GM19043 (cell line): ENCODE data around the gene MYO1E.

Experiments
- ATAC-seq: cut with Tn5 transposase; IDR thresholded peaks from one replicate; pipeline ENCODE4 v1.9.1; 2021; ENCODE audit warnings: low read depth; ENCODE audit not compliant: unreplicated experiment

MYO1E gene

GRCh38 chr15:59205839-59206622 is 166.6 kb downstream of the MYO1E start:
- ATAC-seq: no peak

GRCh38 chr15:59203657-59204056 is 169.0 kb downstream of the MYO1E start:
- no peak for ATAC-seq

GRCh38 chr15:59203008-59203407 is 169.7 kb downstream of the MYO1E start:
- no peak for ATAC-seq

- ATAC-seq: no peak
Measured at GRCh38 chr15:59200560-59200959, 172.1 kb downstream of the MYO1E start.

- no peak for ATAC-seq
Measured at GRCh38 chr15:59199626-59200465, 172.8 kb downstream of the MYO1E start.

- no peak for ATAC-seq
Measured at GRCh38 chr15:59197454-59197853, 175.2 kb downstream of the MYO1E start.

GRCh38 chr15:59196416-59196815 is 176.3 kb downstream of the MYO1E start:
- no peak for ATAC-seq

GRCh38 chr15:59194639-59195325 is 177.9 kb downstream of the MYO1E start:
- ATAC-seq: no peak

- no peak for ATAC-seq
Measured at GRCh38 chr15:59191855-59192237, 180.8 kb downstream of the MYO1E start.

- ATAC-seq: no peak
Measured at GRCh38 chr15:59190291-59190690, 182.4 kb downstream of the MYO1E start.

GRCh38 chr15:59189241-59189640 is 183.4 kb downstream of the MYO1E start:
- no peak for ATAC-seq

- no peak for ATAC-seq
Measured at GRCh38 chr15:59186501-59186900, 186.2 kb downstream of the MYO1E start.

- no peak for ATAC-seq
Measured at GRCh38 chr15:59185725-59186124, 186.9 kb downstream of the MYO1E start.

GRCh38 chr15:59180945-59181600 is 191.6 kb downstream of the MYO1E start:
- ATAC-seq: no peak

- ATAC-seq: no peak
Measured at GRCh38 chr15:59179717-59180116, 193.0 kb downstream of the MYO1E start.

- ATAC-seq: no peak
Measured at GRCh38 chr15:59178151-59178695, 194.4 kb downstream of the MYO1E start.

- ATAC-seq: no peak
Measured at GRCh38 chr15:59177317-59177660, 195.4 kb downstream of the MYO1E start.

GRCh38 chr15:59176653-59177316 is 195.9 kb downstream of the MYO1E start:
- ATAC-seq: no peak

GRCh38 chr15:59174835-59175831 is 197.5 kb downstream of the MYO1E start:
- no peak for ATAC-seq
